CD1c-positive myeloid dendritic cell (primary cell): ENCODE measurements around the gene TRIM41.
"Not testable (repeated sequence)": the region's sequence is repeated elsewhere in the genome, so short reads cannot be mapped to it uniquely, and the experiment has no call there.

Source experiments
- DNase-seq: peaks from one replicate; pipeline ENCODE4 v3.0.0-alpha.2; 2016; ENCODE audit errors: extremely low spot score

TRIM41 gene

DNA sequence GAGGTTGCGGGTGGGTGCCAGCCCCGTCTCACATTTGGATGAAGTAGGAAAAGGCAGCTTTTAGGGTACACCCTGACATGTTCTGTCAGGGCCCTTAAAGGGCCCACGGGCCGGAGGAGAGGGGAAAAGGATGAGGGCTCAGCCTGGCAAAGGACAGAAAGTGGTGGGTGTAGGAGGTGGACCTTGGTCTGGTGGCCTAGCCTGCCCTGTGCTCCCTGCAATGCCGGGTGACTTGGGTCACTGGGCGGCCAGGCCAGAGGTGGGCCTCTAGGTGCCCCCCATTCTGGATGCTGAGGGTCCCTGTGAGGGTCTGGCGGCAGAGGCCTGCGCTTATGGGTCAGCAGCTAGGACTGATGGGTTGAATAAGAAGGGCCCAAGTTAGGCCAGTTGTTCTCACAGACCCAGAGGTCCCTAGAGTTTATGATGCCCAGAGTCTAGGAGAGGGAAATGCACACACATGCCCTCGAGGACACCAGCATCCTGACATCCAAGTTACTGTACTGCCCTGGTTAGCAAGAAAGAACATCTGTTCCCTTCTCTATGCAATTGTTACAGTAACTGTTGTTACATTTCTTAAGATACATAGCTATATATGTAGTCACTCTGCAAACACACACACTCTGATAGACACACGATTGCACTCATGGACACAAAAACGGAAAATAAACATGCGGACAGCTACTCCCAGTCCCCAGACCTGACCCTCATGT lies 30.6 kb upstream of the TRIM41 start:
- DNase-seq, result no peak

DNA sequence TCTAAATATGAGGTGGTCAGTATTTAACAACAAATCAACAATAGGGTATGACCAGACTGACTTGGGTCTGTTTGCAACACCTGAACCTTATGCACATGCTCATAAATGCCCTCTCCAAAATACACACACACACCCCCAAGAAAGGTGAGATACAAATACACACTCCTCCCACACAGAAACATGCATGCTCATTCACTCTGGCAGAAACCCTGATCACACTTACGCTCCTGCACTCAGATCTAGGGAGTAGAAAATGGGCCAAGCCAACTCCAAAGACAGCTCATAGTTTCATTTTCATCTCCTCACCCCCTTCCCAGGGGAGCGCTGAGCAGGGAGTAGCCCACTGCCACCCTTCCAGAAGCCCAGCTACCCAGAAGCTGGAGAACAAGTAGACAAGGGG lies 29.4 kb upstream of the TRIM41 start:
- DNase-seq, result no peak

DNA sequence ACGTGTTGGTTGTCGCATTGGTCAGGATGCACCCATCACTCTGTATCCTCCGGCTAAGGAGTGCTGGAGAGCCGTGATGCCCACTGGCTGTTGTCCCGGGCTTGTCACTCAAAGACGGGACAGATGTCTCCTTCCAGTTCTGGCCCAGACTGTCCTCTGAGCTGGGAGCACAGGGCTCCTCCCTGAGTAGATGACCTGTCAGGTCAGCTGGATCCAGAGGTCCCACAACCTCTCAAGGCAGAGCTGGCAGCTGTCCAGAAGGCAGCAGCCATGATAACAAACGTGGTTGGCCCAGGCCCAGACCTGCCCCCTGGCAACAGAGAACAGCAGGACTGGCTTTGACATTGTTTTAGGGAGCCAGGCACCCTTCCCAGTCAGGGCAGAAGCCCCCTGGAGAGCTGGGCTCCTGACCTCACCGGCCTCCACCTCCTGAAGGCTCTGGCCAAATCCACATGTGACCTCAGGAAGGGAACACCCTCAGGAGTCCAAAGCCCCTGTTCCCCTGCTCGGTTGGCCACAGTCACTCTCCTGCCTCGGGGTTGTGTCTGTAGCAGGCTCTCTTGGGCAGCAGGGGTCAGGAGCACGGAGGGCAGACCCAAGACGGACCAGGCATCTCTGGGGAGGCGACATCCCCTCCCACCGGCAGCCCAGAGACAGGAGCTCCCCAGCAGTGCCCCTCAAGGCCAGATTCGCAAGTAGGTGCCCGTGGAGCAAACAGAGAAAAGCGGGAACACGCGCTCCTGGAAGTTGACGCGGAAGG lies 28.4 kb upstream of the TRIM41 start:
- DNase-seq, result no peak

- no peak for DNase-seq
These were observed 27.8 kb upstream of the TRIM41 start for GRCh38 chr5:181195249-181195761.

DNA sequence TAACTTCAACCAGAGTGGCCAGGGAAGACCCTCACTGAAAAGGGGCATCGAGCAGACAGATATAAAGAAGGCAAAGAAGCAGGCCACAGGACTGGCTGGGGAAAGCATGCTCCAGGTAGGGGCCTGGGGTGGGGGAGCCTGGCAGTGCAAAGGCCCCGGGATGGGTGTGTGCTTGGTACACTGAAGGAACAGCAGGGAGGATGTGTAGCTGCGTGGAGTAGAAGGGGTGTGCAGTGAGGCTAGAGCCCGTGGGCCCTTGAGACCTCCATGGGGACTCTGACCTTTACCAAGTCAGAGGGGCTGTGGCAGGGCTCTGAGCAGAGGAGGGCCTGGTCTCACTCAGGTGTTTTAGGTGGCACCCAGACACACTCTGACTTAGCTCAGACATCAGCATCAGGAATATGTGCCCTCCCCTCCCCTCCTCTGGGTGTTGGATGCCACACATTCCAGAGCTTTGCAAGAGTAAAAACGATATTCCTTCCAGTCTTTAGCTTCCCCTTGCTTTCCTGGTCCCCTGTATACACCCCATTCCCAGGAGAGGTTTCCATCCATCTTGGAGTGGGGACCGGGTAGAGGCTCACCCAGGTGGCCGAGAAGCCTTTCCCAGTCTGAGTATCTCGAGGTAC lies 25.6 kb upstream of the TRIM41 start:
- no peak for DNase-seq

- DNase-seq, result no peak
These were observed 24.9 kb upstream of the TRIM41 start for GRCh38 chr5:181198106-181198685.

DNA sequence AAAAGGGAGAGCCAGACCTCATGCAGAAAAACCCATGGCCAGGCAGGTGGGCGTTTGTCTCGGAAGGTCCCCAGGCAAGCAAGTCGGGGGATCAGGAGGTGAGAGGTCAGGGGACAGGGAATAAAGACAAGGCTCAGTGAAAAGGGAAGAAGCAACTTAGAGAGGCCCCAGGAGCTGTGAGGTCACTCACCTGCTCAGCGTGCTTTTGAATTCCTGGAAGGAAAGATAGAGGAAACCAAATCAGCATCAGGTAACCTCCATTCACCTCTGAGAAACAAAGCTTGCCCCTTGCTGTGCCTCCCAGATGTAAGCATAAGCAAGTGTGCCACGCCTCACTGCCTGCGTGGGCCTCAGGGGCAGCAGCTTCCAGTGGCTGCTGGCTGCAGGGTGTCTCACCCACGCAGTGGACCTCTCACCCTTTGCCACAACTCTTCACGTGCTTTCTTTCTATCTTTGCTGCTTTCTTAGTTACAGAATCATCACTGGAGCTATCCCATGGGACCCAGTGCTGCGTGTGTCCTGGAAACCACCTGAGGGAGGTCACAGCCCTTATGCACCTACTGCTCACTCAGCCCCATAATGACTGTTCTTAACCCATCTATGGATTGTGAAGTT lies 24.1 kb upstream of the TRIM41 start:
- no peak for DNase-seq

- no peak for DNase-seq
These were observed 23.0 kb upstream of the TRIM41 start for GRCh38 chr5:181199881-181200638.

- DNase-seq, result no peak
These were observed 22.3 kb upstream of the TRIM41 start for GRCh38 chr5:181200816-181201215.

DNA sequence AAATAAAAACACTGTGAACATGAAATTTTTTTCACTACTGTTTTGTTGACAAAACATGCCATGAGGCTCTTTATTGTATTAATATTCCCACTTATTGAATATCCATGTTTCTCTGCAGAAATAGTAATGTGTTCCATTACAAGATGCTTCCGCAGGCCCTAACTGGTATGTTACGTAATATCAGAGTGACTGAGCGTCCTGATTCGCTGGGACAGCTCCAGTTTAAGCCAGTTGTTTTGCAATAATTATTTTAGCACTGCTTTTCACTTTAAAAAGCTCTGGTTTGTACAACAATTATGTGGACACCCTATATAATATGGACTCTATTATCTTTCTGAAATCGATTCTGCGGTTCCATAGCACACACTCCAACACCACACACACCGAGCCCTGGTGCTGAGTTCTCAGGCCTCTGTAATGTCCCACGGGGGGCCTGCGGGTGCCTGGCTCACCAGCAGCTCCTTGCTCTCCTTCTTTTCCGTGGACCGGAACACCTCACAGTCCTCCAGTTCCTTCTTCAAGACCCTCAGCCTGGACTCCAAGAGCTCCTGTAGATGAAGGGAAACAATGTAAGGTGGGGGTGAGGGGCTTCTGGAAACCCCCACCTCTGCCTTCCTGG lies 19.9 kb upstream of the TRIM41 start:
- DNase-seq, result no peak

GRCh38 chr5:181203777-181204112 lies 19.3 kb upstream of the TRIM41 start:
- DNase-seq, result no peak

- DNase-seq, result no peak
These were observed 18.8 kb upstream of the TRIM41 start for GRCh38 chr5:181204113-181204825.

DNA sequence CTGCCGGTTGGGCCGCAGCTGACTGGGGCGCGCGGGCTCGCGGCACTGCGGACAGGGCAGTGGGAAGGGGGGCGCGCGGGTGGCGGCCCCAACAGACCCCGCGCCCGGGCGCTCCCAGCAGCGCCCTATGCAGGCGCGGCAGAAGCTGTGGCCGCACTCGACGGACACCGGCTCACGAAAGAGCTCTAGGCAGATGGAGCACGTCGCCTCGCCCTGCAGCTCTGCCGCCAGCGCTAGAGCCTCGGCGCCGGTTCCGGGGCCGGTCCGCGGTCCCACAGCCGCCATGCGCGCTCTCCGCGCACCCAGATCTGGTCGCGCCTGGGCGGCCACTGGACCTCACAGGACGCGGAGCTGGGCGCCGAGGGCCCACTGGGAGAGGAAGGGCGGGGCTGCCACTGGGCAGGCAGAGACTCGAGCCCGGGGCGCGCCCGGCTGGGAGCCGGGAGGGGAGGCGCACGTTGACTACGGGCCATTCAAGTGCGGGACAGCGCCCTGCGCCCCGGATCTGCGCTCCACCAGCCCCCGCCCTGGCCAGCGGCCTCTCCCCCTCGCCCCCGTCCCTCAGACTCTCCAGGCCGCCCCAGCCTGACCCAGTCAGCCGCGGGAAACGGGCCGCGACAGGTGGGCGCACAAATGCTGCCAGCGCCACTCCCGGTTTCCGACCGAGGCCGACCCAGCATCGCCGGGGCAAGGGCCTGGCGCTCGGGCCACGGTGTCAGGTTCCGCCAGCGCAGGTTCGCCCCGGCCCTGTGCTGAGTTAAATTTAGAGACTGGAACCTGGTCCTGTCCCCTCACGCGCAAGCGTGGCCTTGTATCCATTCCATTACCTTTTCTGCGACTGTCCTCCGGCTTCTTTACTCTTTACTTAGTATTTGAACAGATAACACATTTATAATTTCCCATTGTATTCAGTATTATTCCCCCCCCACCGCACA lies 18.0 kb upstream of the TRIM41 start, which contains the start of gene TRIM7:
Gene TRIM7, minus strand, starts transcription at position 371 of the 935 bp plus-strand sequence. Its CDS starts 86 bp downstream, at position 285.
- DNase-seq, result no peak

DNA sequence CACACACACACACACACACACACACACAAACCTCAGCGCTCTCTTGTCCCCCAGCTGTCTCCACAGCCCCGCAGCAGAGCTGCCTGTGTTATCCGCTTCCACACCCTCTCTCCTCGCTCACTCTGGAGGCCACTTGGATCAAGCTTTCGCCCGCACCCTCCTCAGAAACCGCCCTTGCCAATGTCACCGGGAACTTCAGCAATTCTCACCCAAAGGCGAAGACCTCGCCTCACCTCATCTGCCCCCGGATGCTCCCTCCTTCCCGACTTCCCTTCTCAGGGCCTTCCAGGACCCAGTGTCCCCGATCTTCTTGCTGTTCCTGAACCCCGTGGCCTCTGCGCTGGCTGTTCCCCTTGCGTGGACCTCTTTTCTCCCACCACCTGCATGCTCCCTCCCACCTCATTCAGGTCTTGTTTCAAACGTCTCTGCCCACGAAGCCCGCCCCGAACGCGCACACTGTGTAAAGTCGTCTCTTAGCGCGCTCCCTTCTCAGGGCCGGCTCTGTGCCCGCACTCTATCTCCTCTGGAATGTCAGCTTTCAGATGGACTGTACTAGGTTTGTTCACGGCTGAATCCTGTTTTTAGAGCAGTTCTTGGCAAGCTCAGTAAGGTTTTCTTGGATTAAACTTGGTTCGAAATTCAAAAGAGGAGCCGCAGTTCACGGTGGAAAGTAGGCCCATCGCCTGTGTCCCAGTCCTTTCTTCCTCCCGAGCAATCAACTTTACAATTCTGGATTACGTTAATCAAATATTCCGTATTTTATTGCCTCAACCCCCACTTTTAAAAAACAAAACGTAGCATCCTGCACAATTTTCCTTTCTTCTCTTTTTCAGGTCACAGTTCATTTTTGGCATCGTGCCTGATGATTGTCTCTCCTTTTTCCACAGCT lies 17.1 kb upstream of the TRIM41 start:
- no peak for DNase-seq

DNA sequence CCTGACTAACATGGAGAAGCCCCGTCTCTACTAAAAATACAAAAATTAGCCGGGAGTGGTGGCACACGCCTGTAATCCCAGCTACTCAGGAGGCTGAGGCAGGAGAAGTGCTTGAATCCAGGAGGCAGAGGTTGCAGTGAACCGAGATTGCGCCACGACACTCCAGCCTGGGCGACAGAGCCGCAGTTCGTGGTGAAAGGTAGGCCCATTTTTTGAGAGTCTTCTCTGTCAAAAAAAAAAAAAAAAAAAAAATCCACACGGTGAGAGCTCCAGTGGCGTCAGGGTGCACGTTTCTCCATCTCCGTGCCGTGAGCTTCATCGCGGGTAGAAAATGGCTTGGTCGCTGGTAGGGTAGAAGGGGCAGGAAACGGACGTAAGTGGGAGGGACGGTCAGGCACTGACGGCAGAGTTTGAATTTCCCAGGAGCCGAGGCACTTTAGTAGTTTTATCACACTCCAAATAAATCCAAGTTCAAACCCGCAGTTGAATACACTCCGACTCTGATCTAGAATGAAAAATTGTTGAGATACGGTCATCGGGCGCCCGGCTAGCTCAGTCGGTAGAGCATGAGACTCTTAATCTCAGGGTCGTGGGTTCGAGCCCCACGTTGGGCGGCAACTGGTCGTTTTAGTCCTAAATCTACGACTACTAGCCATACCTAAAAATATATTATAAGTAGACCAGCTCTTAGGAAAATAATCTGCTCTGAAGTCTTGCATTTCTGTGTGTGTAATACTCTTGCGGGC lies 15.7 kb upstream of the TRIM41 start:
- peak; percentile 63 for DNase-seq

DNA sequence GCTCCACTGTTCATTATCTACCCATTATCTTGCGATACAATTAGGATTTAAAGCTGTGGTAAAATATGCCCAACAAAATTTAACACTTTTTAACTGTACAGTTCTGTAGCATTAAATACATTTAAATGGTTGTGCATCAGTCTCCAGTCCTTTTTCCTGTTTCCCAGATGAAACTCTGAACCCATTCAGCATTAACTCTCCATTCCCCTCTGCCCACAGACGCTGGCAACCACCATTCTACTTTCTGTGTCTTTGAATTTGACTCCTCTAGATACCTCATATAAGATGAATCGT lies 15.2 kb upstream of the TRIM41 start:
- DNase-seq, result no peak

GRCh38 chr5:181209006-181209405 lies 14.1 kb upstream of the TRIM41 start:
- not testable (repeated sequence) for DNase-seq
